PC-3 (cell line): ENCODE results near the gene ZFPL1. TPM values are rescaled to one million over a fixed set of nuclear protein-coding genes. Genes with fewer than 3 reads are reported as not detected.

Source experiments
- ATAC-seq: fragments of 200-7000 bp; cut with Tn5 transposase; 2 replicates; pipeline ENCODE4 v1.9.1; 2020; ENCODE audit warnings: mild to moderate bottlenecking, moderate library complexity
- BruUV-seq: library from RNA; stranded (reverse); fragments of 400-500 nt; replicated peaks from 2 replicates; lab custom pipeline; 2021; lab: Mats Ljungman, UMichigan
- CTCF ChIA-PET: fragments of 300-600 bp; sonication (Branson Sonifier 250); formaldehyde crosslinking; loops from one replicate; lab custom pipeline; 2022; ENCODE audit warnings: antibody characterized with exemption; lab: Charles Lee
- POLR2A ChIA-PET: fragments of 300-600 bp; sonication (Branson Sonifier 250); formaldehyde crosslinking; loops from one replicate; lab custom pipeline; 2022; ENCODE audit warnings: antibody characterized with exemption; ENCODE audit not compliant: unreplicated experiment; lab: Charles Lee
- DNase-seq: peaks from one replicate; pipeline ENCODE4 v3.0.0-alpha.2; 2015
- H2AFZ ChIP-seq: fragments of 300-600 bp; sonication (generic); 2 replicates; pipeline ENCODE4 v1.6.0; 2016; ENCODE audit warnings: antibody characterized with exemption, low read length
- H3F3A ChIP-seq: fragments of 300-600 bp; sonication (generic); one replicate; pipeline ENCODE4 v1.6.0; 2017; ENCODE audit warnings: antibody characterized with exemption, low read length, control low read depth, mild to moderate bottlenecking; ENCODE audit not compliant: unreplicated experiment
- H3K27ac ChIP-seq: fragments of 300-600 bp; sonication (generic); 2 replicates; pipeline ENCODE4 v1.5.1; 2016; ENCODE audit warnings: mild to moderate bottlenecking, low read length
- H3K27me3 ChIP-seq: fragments of 300-600 bp; sonication (generic); 2 replicates; pipeline ENCODE4 v1.6.1; 2016; ENCODE audit warnings: low read length, mixed read lengths
- H3K36me3 ChIP-seq: fragments of 300-600 bp; sonication (generic); 2 replicates; pipeline ENCODE4 v1.6.1; 2016; ENCODE audit warnings: low read depth, mixed run types, low read length, mixed read lengths
- H3K4me1 ChIP-seq: fragments of 300-600 bp; sonication (generic); 2 replicates; pipeline ENCODE4 v1.5.1; 2016; ENCODE audit warnings: low read length; ENCODE audit not compliant: insufficient read depth
- H3K4me2 ChIP-seq: fragments of 300-600 bp; sonication (generic); 2 replicates; pipeline ENCODE4 v1.6.0; 2016; ENCODE audit warnings: low read length
- H3K4me3 ChIP-seq: fragments of 300-600 bp; sonication (generic); 2 replicates; pipeline ENCODE4 v1.5.1; 2016; ENCODE audit warnings: mild to moderate bottlenecking, low read length, mixed read lengths
- H3K79me2 ChIP-seq: fragments of 300-600 bp; sonication (generic); 2 replicates; pipeline ENCODE4 v1.6.1; 2017; ENCODE audit warnings: low read length, mixed read lengths
- H3K9ac ChIP-seq: fragments of 300-600 bp; sonication (generic); 2 replicates; pipeline ENCODE4 v1.6.0; 2016; ENCODE audit warnings: mild to moderate bottlenecking, low read length
- H3K9me2 ChIP-seq: fragments of 300-600 bp; sonication (generic); replicated peaks from 2 replicates; pipeline ENCODE4 v1.6.1; 2016; ENCODE audit warnings: mixed run types, low read length, mixed read lengths
- H3K9me3 ChIP-seq: fragments of 300-600 bp; sonication (generic); 2 replicates; pipeline ENCODE4 v1.6.1; 2016; ENCODE audit warnings: low read length, mixed read lengths
- H4K20me1 ChIP-seq: fragments of 300-600 bp; sonication (generic); 2 replicates; pipeline ENCODE4 v1.6.1; 2016; ENCODE audit warnings: low read length, mixed read lengths
- CTCF ChIP-seq: fragments of 300-600 bp; sonication (generic); conservative IDR thresholded peaks from 2 replicates; pipeline ENCODE4 v1.5.1; 2017; ENCODE audit warnings: antibody characterized with exemption, low read depth, mild to moderate bottlenecking, low read length
- EZH2 ChIP-seq: fragments of 300-600 bp; sonication (generic); IDR thresholded peaks from one replicate; pipeline ENCODE4 v1.6.1; 2017; ENCODE audit warnings: antibody characterized with exemption, mild to moderate bottlenecking, low read length; ENCODE audit not compliant: unreplicated experiment
- EZH2phosphoT487 ChIP-seq: fragments of 300-600 bp; sonication (generic); IDR thresholded peaks from 2 replicates; pipeline ENCODE4 v1.6.1; 2018; ENCODE audit warnings: mild to moderate bottlenecking, antibody characterized with exemption, low read length, borderline replicate concordance
- intact Hi-C: fragments of 100-400 bp; cut with micrococcal nuclease; formaldehyde crosslinking; loops from 2 replicates; pipeline ENCODE4 v1.9.0; 2023
- total RNA-seq: library from RNA; depleted of rRNA; stranded (reverse); fragments of >200 nt; gene quantifications from 2 replicates; pipeline ENCODE4 v1.2.3, GENCODE V29; 2014

ZFPL1 gene
- total RNA-seq, 1 experiment from 2014 or later, result 103 TPM

DNA sequence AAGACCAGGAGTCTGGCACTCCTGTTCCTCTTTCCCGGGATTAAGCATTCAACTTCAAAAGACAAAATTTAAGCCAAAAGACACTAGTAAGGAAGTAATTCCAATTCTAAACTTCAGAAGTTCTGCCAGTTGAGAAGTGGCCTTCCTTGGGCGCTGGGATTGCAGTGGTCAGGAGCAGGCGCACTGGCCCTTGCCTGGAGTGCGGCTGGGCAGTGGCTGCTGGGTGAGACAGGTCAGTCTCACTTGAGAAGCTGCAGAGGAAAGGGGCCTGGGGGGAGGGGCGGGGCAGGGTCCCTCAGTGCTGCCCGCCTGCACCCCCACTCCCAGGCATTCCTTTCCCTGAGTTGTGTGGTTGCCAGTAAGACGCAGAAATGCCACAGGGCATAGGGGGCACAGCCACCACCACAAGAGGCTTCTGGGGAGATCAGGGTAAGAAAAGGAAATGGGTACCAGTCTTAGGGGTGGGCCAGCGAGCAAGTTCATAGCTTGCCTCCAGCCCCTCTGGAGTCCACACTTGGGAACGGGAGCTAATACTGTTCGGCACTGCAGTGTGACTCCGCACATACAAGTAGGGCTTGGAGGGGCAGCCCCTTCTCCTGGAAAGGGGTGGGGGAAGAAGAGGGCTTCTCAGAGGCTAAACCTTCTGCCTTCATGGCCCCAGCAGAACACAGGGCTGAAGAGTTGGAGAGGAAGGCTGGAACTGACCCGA lies 43.6 kb downstream of the ZFPL1 start:
- no peak overlapping the region for H3K4me3 ChIP-seq
- CTCF ChIA-PET, result no interaction called here
- peaks cover 42% of the 10 kb centered on the region for H3K79me2 ChIP-seq
- no peak overlapping the region for H3K9ac ChIP-seq
- no peaks in the 10 kb centered on the region for H3K9me3 ChIP-seq
- POLR2A ChIA-PET, result interaction anchor here (0.5 to 0.6 kb wide), 2 partner anchors 48 to 206 kb away, joined by 5 to 18 read pairs; partner anchors contain the start of gene DPF2
- H3K36me3 ChIP-seq, result peaks cover 50% of the 10 kb centered on the region; the same call in 1 of the 2 replicates
- no peak overlapping the region for H3K27ac ChIP-seq
- no peak for TF ChIP-seq EZH2phosphoT487
- no peak for TF ChIP-seq CTCF
- no peak for TF ChIP-seq EZH2
- no peak overlapping the region for H2AFZ ChIP-seq
- no peak for ATAC-seq
- no peak for DNase-seq
- intact Hi-C loops, result no loop called here
- H3F3A ChIP-seq, result no peaks in the 10 kb centered on the region
- no peaks in the 10 kb centered on the region for H4K20me1 ChIP-seq
- H3K27me3 ChIP-seq, result no peaks in the 10 kb centered on the region
- peaks cover 12% of the 10 kb centered on the region for H3K4me1 ChIP-seq
- BruUV-seq, result no TSS peak
- no peak overlapping the region for H3K4me2 ChIP-seq
- H3K9me2 ChIP-seq, result no peaks in the 10 kb centered on the region

GRCh38 chr11:65128182-65129145 lies 44.4 kb downstream of the ZFPL1 start:
- BruUV-seq, result no TSS peak
- Histone ChIP-seq H3K27ac (no peak overlapping the region), H3K36me3 (peaks cover 53% of the 10 kb centered on the region; the same call in 1 of the 2 replicates), H3F3A (no peaks in the 10 kb centered on the region), H3K4me2 (no peak overlapping the region), H3K4me3 (no peak overlapping the region), H3K9ac (no peak overlapping the region), H2AFZ (no peak overlapping the region), H3K4me1 (peaks cover 15% of the 10 kb centered on the region), H4K20me1 (no peaks in the 10 kb centered on the region; the same call in 1 of the 2 replicates), H3K27me3 (no peaks in the 10 kb centered on the region), H3K79me2 (peaks cover 42% of the 10 kb centered on the region), H3K9me3 (no peaks in the 10 kb centered on the region), H3K9me2 (no peaks in the 10 kb centered on the region)
- ATAC-seq, result no peak
- no peak for DNase-seq
- POLR2A ChIA-PET, result interaction anchor here (0.5 to 0.6 kb wide), 2 partner anchors 47 to 205 kb away, joined by 5 to 18 read pairs; partner anchors contain the start of gene DPF2
- TF ChIP-seq EZH2, result no peak
- no peak for TF ChIP-seq CTCF
- TF ChIP-seq EZH2phosphoT487, result no peak
- CTCF ChIA-PET, result no interaction called here
- intact Hi-C loops, result no loop called here
